Activated CD4-positive, alpha-beta T cell treated with anti-CD3 and anti-CD28 coated beads, Interleukin-2, amount 50 U/mL, for 48 hours (primary cell): Measurements from ENCODE around the gene GARIN5B.

Experiments
- DNase-seq, 2 experiments: peaks; one replicate each; pipeline ENCODE4 v3.0.0-alpha.2; 2020

GARIN5B gene

DNA sequence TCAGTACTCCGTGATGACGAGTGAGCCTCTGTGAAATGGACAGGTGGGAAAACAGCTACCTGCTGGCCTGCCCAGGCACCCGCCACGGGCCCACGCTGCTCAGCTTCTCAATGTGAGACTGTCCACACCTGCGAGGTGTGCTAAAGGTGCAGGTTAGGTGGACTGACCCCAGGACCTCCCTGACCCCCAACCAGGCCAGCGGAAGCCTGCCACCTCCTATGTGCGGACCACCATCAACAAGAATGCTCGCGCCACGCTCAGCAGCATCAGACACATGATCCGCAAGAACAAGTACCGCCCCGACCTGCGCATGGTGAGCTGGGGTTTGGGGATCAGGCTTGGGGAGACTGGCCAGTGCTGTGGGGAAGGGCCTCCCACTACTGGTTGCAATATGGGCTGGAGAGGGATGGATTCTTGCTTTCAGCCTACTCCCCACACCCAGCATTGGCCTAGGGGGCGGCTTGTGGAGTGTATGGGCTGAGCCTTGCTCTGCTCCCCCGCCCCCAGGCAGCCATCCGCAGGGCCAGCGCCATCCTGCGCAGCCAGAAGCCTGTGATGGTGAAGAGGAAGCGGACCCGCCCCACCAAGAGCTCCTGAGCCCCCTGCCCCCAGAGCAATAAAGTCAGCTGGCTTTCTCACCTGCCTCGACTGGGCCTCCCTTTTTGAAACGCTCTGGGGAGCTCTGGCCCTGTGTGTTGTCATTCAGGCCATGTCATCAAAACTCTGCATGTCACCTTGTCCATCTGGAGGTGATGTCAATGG, 24.9 kb upstream of the GARIN5B start:
- no peak for DNase-seq

DNA sequence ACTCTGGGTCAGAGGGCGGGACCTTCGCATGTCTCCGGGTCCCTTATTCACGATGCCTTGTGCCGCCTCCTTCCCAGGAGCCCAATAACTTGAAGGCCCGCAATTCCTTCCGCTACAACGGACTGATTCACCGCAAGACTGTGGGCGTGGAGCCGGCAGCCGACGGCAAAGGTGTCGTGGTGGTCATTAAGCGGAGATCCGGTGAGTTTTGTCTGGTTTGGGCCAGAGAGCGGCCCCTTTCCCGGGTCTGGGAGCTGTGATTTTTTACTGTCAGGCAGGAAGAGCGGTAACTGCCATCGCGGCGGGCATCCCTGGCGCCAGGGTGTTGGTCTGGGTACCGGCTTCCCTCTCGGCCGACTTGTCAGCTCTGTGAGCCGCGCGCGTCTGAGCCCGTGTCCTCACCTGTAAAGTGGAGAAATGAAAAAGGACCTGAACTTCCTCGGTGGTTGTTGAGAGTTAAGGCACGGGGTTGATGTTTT, 23.5 kb upstream of the GARIN5B start:
- DNase-seq, result no peak

DNA sequence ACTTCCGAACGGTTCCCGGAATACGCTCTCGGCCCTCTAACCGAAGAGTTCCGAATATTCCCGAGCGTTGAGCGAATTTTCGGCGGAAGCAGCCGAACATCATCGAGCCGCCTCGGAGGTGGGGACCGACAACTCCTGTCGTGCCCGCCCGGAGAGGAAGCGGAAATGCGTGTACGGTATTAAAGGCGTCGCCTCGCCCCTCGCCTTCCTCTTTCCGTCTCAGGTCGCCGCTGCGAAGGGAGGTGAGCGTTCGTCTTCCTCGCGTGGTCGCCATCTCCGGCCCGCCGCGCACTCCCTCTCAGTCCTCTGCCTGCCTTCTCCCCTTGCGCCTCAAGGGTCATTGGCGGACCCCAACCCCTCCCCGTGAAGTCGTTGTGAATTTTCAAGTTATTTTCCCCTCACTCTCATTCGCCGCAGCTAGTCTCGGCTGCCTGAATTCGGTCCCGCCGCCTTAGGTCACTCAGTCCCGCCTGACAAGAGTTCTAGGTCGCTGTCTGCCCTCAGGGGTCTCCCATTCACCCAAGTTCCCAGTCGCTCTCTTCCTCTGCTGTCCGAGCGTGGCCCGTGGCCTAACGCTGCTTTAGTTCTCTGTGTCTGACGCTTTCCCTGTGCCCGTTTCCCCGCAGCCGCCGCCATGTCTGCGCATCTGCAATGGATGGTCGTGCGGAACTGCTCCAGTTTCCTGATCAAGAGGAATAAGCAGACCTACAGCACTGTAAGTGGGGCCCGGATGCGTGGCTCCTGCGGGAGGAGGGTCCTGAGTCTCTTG, 22.8 kb upstream of the GARIN5B start, which contains the start of gene RPL28:
TSS of gene RPL28 (plus strand) at position 209 of the 769 bp plus-strand sequence. CDS start at position 635, 426 bp downstream.
- DNase-seq, result peak; percentile 97 to 98

DNA sequence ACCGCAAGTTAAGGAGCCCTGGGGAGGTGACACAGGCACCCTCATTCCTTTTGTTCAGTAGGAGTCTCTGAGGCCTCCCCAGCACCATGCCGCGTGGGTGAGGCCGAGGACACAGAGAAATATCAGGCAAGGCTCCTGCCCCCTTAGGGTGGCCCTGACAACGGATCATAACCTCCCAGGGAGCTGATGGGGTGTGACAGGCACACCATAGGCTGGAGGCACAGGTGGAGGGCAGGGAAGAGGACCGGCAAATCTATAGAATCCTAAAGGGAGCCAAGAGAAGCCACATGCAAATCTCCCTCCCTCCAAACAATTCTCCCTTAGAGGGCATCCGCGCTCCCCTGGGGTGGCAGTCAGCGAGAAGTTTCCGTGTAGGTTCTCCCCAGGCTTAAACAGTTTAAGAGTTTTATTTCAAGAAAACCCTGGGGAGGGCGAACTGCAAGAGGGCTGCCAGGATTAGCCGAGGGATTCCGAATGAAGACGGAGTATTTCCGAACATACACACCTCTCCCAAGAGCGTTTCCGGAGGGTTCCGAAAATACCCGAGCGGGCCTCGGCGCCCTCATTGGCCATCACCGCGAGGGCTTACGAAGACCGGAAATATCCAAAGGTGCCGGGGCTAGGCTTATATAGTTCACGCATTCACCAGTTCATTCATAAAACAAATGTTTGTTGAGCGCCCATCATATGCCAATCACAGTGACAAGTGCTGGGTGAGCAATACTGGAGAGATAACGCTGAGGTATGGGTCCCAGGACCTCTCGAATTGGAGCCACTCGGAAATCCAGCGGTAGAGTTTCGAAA, 22.1 kb upstream of the GARIN5B start:
- DNase-seq, result peak; percentile 94 to 96

DNA sequence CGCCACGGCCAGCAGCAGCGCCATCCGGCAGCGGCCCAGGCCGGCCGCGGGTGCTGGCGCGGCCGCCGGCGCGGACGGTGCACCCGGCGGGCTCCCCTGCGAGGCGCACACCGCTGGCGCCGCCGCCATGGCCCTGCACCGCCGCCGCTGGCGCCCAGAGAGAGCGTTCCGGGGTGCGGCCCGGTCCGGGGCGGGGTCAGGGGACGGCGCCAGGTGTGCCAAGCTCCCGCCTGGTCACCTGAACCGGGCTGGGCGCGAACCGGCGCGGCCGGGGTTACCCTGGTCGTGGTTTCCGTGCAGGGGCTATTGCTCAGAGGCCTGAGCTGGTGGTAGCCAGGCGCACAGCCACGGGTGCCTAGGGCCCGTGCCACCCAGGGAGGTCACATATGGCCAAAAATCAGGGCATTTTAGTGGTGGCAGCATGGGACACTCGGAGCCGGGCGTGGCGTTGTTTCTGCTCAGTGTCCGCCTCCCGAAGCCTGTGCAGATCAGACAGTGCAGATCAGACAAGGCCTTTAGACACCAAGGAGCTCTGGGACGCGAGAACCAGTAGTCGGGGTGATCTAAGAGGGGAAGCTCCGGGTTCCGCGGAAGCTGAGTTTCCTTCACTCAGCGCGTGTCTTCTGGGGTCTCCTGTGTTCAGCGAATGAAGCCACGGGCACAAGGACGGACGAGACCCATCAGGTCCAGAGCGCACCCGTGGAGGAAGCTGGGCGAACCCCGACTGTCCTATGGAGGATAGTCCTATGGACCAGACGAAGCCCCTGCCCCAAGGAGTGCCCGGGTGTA, 21.3 kb upstream of the GARIN5B start, which contains the start of gene TMEM238:
TSS of gene TMEM238 (minus strand) at position 162 of the 789 bp plus-strand sequence. CDS start at position 129, 33 bp downstream.
- peak; percentile 51 to 56 for DNase-seq

DNA sequence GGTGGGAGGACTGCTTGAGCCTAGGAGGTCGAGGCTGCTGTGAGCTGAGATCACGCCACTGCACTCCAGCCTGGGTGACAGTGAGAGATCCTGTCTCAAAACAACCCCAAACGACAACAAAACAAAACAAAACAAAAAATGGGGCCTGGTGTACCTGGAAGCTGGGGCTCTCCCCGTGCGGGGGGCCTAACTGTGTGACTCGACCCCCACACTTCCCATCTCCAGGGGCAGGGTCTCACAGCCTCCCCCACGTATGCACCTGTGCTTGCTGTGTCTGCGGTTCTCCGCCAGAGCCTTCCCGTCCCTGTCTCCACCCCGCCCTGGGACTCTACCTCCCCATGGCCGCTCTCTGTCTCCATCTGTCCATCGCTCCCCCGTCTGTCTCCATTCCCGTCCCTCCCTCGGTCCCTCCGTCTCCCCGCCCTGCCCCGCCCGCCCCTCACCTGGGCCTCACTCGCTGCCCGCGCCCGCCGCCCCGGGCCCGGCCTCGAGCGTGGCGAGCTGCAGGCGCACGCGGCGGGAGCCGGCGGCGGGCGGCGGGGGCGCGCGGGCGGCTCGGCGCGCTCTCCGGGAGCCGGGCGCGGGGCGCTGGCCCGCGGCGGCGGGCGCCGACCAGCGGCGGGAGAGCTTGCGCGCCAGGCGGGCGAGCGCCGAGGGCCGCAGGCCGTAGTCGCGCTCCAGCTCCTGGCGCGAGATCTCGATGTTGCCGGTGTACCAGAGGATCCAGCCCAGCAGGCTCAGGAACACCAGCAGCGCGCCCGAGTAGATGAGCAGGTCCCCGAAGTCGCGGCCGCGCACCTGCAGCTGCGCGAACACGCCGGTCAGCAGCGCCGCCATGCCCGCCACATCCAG, 20.4 kb upstream of the GARIN5B start:
- peak; percentile 57 to 63 for DNase-seq

DNA sequence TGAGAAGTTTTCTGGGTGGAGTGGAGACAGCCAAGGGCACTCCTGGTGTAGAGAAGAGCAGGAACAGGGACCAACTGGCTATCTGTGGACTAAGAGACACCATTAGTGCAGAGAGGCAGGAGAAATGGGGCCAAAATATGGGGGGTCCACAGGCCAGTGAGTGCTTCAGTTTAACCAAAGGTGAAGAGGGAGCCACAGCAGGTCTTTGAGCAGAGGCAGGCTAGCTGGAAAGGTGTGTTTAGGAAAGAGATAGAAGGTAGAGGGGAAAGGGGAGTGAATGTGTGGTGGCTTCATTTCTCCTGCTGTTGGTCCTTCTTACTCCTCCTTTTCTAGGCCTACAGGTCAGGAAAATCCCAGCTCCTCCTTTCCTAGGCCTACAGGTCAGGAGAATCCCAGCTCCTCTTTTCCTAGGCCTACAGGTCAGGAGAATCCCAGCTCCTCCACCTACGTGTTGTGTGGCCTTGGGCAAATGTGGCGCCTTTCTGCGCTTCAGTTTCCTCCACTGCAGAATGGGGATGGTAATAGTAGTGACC, 19.5 kb upstream of the GARIN5B start:
- no peak for DNase-seq

DNA sequence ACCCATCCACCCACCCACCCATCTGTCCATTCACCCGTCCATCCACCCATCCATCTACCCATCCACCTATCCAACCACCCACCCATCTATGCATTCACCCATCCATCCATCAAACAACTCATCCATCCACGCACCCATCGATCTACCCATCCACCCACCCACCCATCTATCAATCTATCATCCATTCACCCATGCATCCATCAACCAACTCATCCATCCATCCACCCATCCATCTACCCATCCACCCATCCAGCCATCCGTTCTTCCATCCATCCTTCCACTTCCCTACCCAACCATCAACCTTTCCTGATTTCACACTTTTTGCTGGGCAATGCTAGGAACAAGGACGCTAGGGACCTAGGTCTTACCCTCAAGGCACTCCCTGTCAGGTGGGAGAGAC, 19.0 kb upstream of the GARIN5B start:
- no peak for DNase-seq

DNA sequence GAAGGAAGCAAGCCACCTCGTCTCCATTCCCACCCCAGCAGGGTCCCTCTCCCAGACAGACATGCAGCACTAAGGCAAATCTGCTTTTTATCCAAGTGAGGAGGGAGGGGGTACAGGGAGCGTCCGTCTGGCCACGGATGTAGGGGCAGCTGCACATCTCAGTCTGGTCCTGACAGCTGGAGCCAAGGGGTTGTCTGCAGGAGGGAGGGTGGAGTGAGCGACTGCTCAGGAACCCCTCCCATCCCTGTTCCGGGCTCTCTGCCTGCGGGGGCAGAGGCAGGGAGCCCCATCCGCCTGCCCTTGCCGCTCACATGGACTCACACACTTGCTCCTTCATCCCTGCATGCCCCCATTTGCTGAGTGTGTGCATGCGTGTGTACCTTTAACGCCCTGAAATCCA, 16.1 kb upstream of the GARIN5B start:
- DNase-seq, result no peak

DNA sequence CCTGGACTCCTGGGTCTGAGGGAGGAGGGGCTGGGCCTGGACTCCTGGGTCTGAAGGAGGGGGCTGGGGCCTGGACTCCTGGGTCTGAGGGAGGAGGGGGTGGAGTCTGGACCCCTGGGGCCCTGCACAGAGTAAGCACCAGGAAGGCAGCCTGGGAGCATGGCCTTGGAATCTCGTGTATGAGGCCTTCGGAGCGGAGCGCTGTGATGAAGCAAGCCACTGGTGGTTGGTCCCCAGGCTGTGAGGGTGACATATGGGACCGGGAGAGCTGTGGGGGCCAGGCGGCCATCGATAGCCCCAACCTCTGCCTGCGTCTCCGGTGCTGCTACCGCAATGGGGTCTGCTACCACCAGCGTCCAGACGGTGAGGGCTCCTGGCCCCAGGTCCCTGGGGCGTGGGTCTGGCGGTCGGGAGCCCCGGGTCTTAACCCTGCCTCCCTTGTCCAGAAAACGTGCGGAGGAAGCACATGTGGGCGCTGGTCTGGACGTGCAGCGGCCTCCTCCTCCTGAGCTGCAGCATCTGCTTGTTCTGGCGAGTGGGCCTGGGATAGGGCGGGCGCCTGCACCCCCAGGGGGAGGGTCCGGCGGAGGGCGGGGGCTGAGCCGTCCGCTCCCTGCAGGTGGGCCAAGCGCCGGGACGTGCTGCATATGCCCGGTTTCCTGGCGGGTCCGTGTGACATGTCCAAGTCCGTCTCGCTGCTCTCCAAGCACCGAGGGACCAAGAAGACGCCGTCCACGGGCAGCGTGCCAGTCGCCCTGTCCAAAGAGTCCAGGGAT, 14.5 kb upstream of the GARIN5B start:
- no peak for DNase-seq

DNA sequence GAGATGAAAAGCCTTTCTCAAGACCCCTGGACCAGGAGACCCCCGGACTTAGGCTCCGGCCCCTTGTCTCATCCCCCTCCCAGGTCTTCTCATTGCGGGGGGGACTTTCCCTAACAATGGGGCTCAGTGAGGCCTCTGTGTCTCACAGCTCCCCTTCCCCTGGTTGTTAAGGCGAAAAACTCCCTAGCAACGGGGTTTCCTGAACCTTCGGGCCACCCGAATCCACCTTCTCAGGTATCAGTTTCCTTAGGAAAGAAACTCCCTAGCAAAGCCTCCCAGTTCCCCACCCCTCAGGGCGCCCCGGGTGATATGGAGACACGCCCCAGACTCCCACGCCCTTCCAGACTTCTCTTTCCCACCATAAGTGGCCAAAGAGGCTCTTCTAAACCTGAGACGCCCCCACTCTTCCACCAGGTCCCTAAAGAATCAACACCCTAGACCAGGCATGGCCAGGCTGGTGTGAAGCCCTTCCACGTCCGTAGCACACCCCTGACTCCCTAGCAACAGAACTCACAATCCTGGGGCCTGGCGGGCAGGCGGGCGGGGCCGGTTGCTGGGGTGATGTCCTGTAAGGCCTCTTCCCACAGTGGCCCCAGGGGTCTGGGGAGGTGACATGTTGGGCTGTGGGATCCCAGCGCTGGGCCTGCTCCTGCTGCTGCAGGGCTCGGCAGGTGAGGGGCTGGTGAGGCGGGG, 13.3 kb upstream of the GARIN5B start, which contains the start of gene TMEM190:
TSS of gene TMEM190 (plus strand) at position 586 of the 693 bp plus-strand sequence. CDS start at position 614, 28 bp downstream.
- no peak for DNase-seq

DNA sequence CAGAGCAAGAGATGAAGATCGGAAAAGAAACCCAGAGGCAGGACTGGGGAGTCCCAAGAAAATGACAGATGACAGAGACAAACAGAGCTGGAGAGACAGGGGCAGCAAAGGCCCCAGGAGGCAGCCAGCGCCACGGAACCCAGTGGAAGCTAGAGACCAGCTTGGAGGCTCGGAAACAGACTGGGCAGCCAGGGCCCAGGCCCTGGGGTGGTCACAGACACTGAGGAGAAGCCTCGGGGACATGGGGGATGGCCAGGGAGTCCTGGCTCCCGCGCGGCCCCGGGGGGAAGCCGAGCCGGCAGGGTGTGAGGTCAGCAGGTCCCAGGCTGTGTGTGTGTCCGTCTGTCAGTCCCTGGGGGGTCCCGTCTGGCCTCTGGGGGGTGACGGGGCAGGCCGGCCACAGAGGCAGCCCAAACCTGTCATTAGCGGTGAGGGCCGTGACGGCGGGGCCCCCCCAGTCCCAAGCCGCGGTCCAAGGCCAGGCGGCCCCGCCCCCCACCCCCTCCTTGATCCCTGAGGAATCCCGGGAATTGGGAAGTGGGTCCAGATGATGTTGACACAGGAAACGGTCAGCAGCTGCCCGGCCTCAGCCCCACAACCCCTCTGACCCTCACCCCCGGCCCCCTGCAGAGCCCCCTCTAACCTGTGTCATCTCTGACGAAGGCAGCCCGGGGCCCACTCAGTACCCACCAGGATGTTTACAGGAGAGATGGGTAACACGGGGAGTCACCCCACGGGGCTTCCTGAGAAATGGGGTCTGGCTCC, 11.1 kb upstream of the GARIN5B start:
- DNase-seq, result no peak

DNA sequence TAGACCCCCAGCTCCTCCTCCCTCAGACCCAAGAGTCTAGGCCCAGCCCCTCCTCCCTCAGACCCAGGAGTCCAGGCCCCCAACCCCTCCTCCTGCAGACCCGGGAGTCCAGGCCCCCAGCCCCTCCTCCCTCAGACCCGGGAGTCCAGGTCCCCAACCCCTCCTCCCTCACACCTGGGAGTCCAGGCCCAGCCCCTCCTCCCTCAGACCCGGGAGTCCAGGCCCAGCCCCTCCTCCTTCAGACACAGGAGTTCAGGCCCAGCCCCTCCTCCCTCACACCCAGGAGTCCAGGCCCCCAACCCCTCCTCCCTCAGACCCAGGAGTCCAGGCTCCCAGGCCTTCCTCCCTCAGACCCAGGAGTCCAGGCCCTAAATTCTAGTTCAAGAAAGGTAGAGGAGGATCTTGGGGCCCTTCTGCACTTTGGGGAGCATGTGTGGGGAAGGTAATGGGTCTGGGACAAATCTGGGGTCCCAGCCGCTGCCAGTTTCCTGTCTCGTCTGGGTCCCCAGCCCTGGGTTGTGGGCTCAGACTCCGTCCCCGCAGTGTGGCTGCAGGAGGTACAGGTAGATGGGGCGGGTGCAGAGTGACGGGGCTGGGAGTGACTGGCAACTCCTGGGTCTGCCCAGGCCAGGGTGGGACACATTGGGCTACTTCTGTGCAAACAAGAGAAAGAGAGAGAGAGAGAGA, 10.4 kb upstream of the GARIN5B start:
- no peak for DNase-seq

DNA sequence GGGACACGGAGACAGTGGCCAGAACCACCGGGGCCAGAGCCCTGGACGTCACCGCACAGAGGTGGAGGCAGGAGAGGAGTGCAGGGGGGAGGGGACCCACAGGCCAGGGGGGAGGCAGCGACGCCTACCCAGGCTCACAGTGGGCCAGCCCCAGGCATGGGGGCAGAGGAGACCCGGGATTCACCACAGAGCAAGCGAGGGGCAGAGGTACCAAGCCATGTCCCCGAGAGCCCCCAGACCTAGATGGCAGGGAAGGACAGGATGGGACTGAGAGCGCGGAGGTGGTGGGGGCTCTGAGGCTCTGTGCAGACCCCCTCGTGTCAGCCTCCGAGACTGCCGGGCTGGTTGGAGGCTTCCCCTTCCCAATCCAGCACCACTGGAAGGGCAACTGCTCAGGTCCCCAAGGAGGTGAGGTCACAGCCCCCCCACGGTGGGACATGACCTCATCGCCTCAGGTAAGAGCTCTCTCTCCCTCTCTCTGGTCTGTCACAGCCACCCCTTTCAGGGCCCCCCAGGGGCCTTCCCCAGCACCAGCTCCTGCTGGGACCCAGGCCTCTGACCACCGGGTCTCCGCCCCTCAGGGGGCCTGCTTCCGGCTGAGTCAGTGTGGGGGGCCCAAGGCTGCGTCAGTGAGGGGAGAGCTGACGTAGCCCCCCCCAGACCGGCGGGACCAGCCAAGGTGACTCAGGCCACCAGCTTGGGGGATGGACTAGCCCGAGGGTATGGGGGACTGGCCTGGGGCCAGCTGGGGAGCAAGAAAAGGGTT, 9.4 kb upstream of the GARIN5B start:
- DNase-seq, result no peak

DNA sequence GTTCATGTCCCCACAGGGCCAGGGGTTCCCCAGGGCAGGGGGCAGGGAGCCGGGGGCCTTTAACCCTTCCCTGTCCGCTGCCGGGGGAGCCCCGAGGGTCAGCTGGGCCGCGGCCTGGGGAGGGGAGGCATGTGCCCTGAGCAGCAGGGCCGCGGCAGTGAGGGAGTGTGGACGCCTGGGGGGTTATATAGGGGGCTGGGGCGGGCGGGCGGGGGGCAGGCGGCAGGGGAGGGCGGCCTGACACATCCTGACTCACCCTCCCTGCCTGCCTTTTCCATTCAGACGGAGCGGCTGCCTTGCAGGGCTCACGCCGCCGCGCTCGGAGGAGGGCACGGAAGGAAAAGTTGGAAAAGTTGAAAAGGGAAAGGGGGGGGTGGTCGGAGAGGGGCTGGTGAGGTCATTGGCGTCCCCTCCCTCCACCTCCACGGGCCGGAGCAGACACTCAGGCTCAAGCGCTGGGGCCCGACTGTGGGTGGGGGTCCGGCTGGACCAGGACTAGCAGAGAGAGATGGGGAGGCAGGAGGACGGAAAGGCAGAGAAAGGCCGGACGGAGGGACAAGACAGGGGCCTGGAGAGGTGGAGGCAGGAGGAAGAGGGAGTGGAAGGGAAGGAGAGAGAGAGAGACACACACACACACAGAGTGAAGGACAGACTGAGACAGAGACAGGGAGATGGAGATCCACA, 7.4 kb upstream of the GARIN5B start, which contains the start of gene IL11:
TSS of gene IL11 (minus strand) at position 159 of the 684 bp plus-strand sequence. CDS start at position 6, 153 bp downstream.
- no peak for DNase-seq

DNA sequence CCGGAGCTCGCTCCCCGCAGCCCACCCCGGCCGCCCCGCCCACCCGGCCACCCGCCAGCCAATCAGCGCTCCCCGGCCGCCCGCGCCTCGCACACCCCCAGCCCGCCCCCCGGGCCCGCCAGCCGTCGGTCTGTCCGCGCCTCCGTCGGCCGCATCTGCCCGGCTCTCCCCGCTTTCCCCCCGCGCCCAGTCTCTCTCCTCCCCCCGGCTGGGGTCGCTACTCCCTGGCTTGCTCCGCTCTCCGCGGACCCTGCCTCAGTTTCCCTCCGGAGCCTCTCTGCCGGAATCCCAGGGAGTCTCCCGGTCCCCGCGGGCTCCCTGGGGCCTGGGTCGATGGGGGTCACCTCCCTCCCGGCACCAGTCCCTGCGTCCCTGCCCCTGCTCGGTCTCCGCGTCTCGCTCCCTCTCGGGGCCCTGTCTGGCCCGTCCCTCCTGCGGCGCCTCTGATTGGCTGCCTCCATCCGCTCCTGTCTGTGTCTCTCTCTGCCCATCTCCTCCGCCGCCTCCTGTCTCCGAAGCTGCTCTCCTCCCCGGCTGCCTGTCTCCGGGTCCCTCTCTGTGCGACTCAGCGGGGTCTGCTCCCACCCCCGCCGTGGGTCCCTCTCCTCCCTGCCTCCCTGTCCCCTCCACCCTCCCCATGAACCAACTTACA, 6.7 kb upstream of the GARIN5B start:
- DNase-seq, result peak; percentile 33 to 46
